ENCODE results near the gene PCSK2.

Gene PCSK2

GRCh38 chr20:17465236-17465635 is 238.4 kb downstream of the PCSK2 start:
- no peak overlapping the region for H3K4me3 ChIP-seq (replicated peaks; ENCODE audit: low read depth, low read length)
- DNase-seq (ENCODE audit: extremely low read depth, low read depth), result no peak
- no peak for TF ChIP-seq CTCF (IDR thresholded peaks at IDR 0.05; ENCODE audit: low read depth, low read length, missing control alignments)

- no peak overlapping the region for H3K4me3 ChIP-seq (replicated peaks; ENCODE audit: low read depth, low read length)
- TF ChIP-seq CTCF (IDR thresholded peaks at IDR 0.05; ENCODE audit: low read depth, low read length, missing control alignments), result no peak
- DNase-seq (ENCODE audit: extremely low read depth, low read depth), result no peak
Measured at GRCh38 chr20:17466641-17467040, 239.8 kb downstream of the PCSK2 start.

GRCh38 chr20:17467120-17467655 is 240.3 kb downstream of the PCSK2 start:
- H3K4me3 ChIP-seq (replicated peaks; ENCODE audit: low read depth, low read length), result no peak overlapping the region
- no peak for DNase-seq (ENCODE audit: extremely low read depth, low read depth)
- no peak for TF ChIP-seq CTCF (IDR thresholded peaks at IDR 0.05; ENCODE audit: low read depth, low read length, missing control alignments)

- H3K4me3 ChIP-seq (replicated peaks; ENCODE audit: low read depth, low read length), result no peak overlapping the region
- no peak for TF ChIP-seq CTCF (IDR thresholded peaks at IDR 0.05; ENCODE audit: low read depth, low read length, missing control alignments)
- no peak for DNase-seq (ENCODE audit: extremely low read depth, low read depth)
Measured at GRCh38 chr20:17468073-17468840, 241.4 kb downstream of the PCSK2 start.

- H3K4me3 ChIP-seq (replicated peaks; ENCODE audit: low read depth, low read length), result no peak overlapping the region
- TF ChIP-seq CTCF (IDR thresholded peaks at IDR 0.05; ENCODE audit: low read depth, low read length, missing control alignments), result no peak
- no peak for DNase-seq (ENCODE audit: extremely low read depth, low read depth)
Measured at GRCh38 chr20:17469246-17470030, 242.6 kb downstream of the PCSK2 start.

- H3K4me3 ChIP-seq (replicated peaks; ENCODE audit: low read depth, low read length), result no peak overlapping the region
- no peak for DNase-seq (ENCODE audit: extremely low read depth, low read depth)
- TF ChIP-seq CTCF (IDR thresholded peaks at IDR 0.05; ENCODE audit: low read depth, low read length, missing control alignments), result no peak
Measured at GRCh38 chr20:17470521-17470920, 243.7 kb downstream of the PCSK2 start.

Data from HFF-Myc (cell line).